IMR-90 (cell line): ENCODE data around the gene ENKUR. TPM values are rescaled to one million over a fixed set of nuclear protein-coding genes. Genes with fewer than 3 reads are reported as not detected.

Experiments
- ATAC-seq: fragments of 200-7000 bp; cut with Tn5 transposase; 2 replicates; pipeline ENCODE4 v1.9.1; 2020; ENCODE audit warnings: low read depth, mild to moderate bottlenecking, moderate library complexity
- BruUV-seq: library from RNA; stranded (reverse); fragments of 400-500 nt; replicated peaks from 2 replicates; lab custom pipeline; 2021; lab: Mats Ljungman, UMichigan
- CTCF ChIA-PET: fragments of 300-600 bp; formaldehyde crosslinking; extraction: SDS; loops from one replicate; lab custom pipeline; 2021; ENCODE audit warnings: antibody characterized with exemption; lab: Yijun Ruan, JAX
- POLR2A ChIA-PET: fragments of 300-600 bp; sonication (Branson Sonifier 250); formaldehyde crosslinking; loops from one replicate; lab custom pipeline; 2022; ENCODE audit warnings: antibody characterized with exemption; ENCODE audit not compliant: unreplicated experiment; lab: Charles Lee
- DNase-seq: peaks from one replicate; pipeline ENCODE4 v3.0.0; 2013
- H2AFZ ChIP-seq: replicated peaks from 2 replicates; pipeline ENCODE3; 2013; ENCODE audit warnings: low read length, mild to moderate bottlenecking; ENCODE audit not compliant: poor library complexity
- H2AK5ac ChIP-seq: 2 replicates; pipeline ENCODE4 v1.6.1; 2013; ENCODE audit warnings: low read depth, low read length, inconsistent platforms
- H2AK9ac ChIP-seq: replicated peaks from 2 replicates; pipeline ENCODE3; 2013; ENCODE audit warnings: mild to moderate bottlenecking, low read depth, low read length, moderate library complexity; ENCODE audit not compliant: poor library complexity
- H2BK120ac ChIP-seq: 2 replicates; pipeline ENCODE4 v1.6.1; 2013; ENCODE audit warnings: low read depth, low read length, inconsistent platforms
- H2BK15ac ChIP-seq: 3 replicates; pipeline ENCODE4 v1.6.1; 2013; ENCODE audit warnings: low read depth, low read length, inconsistent platforms
- H2BK20ac ChIP-seq: 2 replicates; pipeline ENCODE4 v1.6.1; 2013; ENCODE audit warnings: low read depth, mild to moderate bottlenecking, inconsistent platforms, low read length, moderate library complexity
- H2BK5ac ChIP-seq: 2 replicates; pipeline ENCODE4 v1.6.1; 2013; ENCODE audit warnings: mild to moderate bottlenecking, low read depth, low read length, inconsistent platforms; ENCODE audit not compliant: poor library complexity, severe bottlenecking
- H3K14ac ChIP-seq: replicated peaks from 2 replicates; pipeline ENCODE4 v1.6.1; 2013; ENCODE audit warnings: low read depth, low read length, inconsistent platforms
- H3K18ac ChIP-seq: 2 replicates; pipeline ENCODE4 v1.6.1; 2013; ENCODE audit warnings: low read depth, low read length, control low read depth
- H3K23ac ChIP-seq: 2 replicates; pipeline ENCODE4 v1.6.1; 2013; ENCODE audit warnings: low read depth, low read length, inconsistent platforms
- H3K27ac ChIP-seq: 2 replicates; pipeline ENCODE4 v1.5.1; 2013; ENCODE audit warnings: mild to moderate bottlenecking, control low read depth, low read length; ENCODE audit not compliant: insufficient read depth
- H3K27me3 ChIP-seq: 2 replicates; pipeline ENCODE4 v1.6.1; 2013; ENCODE audit warnings: low read length; ENCODE audit not compliant: control insufficient read depth, insufficient read depth
- H3K36me3 ChIP-seq: 2 replicates; pipeline ENCODE4 v1.6.1; 2013; ENCODE audit warnings: low read length, mixed read lengths; ENCODE audit not compliant: control insufficient read depth, insufficient read depth
- H3K4ac ChIP-seq: 2 replicates; pipeline ENCODE4 v1.6.1; 2013; ENCODE audit warnings: low read depth, low read length, inconsistent platforms
- H3K4me1 ChIP-seq: 2 replicates; pipeline ENCODE4 v1.6.1; 2013; ENCODE audit warnings: low read length, mixed read lengths; ENCODE audit not compliant: control insufficient read depth, insufficient read depth
- H3K4me2 ChIP-seq: 2 replicates; pipeline ENCODE4 v1.6.1; 2013; ENCODE audit warnings: low read depth, mild to moderate bottlenecking, control low read depth, low read length, moderate library complexity
- H3K4me3 ChIP-seq: 2 replicates; pipeline ENCODE4 v1.5.1; 2013; ENCODE audit warnings: low read depth, mild to moderate bottlenecking, control low read depth, low read length, moderate library complexity; ENCODE audit not compliant: insufficient read depth
- H3K56ac ChIP-seq: 2 replicates; pipeline ENCODE4 v1.6.1; 2013; ENCODE audit warnings: low read length, inconsistent platforms; ENCODE audit not compliant: insufficient read depth; ENCODE audit errors: extremely low read depth
- H3K79me1 ChIP-seq, 2 experiments: 2 replicates each; pipeline ENCODE4 v1.6.1; 2013; ENCODE audit warnings: low read length in 2 of 2, inconsistent platforms in 1 of 2, low read depth in 1 of 2
- H3K9ac ChIP-seq: 2 replicates; pipeline ENCODE4 v1.6.1; 2013; ENCODE audit warnings: low read depth, low read length, control low read depth
- H3K9me1 ChIP-seq: 2 replicates; pipeline ENCODE4 v1.6.1; 2013; ENCODE audit warnings: low read length, inconsistent platforms; ENCODE audit not compliant: insufficient read depth
- H3K9me3 ChIP-seq: 2 replicates; pipeline ENCODE4 v1.6.1; 2013; ENCODE audit warnings: low read length; ENCODE audit not compliant: control insufficient read depth, insufficient read depth
- H4K20me1 ChIP-seq: 2 replicates; pipeline ENCODE4 v1.6.1; 2013; ENCODE audit warnings: low read length, inconsistent platforms; ENCODE audit not compliant: insufficient read depth
- H4K5ac ChIP-seq: 2 replicates; pipeline ENCODE4 v1.6.1; 2013; ENCODE audit warnings: mild to moderate bottlenecking, low read depth, low read length, control low read depth
- H4K8ac ChIP-seq, 2 experiments: 2 replicates each; pipeline ENCODE4 v1.6.1; 2013; ENCODE audit warnings: low read depth in 2 of 2, low read length in 2 of 2, control low read depth in 1 of 2, inconsistent platforms in 1 of 2
- H4K91ac ChIP-seq: 2 replicates; pipeline ENCODE4 v1.6.1; 2013; ENCODE audit warnings: low read depth, low read length, inconsistent platforms; ENCODE audit not compliant: insufficient read depth
- CTCF ChIP-seq: conservative IDR thresholded peaks from 2 replicates; pipeline ENCODE4 v1.5.1; 2012; ENCODE audit warnings: mild to moderate bottlenecking, low read depth, low read length, improper control_type of control experiment
- ELK1 ChIP-seq: fragments of 150-350 bp; IDR thresholded peaks from 2 replicates; pipeline ENCODE4 v1.6.1; 2016; ENCODE audit warnings: low read depth, mild to moderate bottlenecking, low read length, moderate library complexity, borderline replicate concordance
- NFE2L2 ChIP-seq: fragments of 150-350 bp; IDR thresholded peaks from 2 replicates; pipeline ENCODE4 v1.6.1; 2016; ENCODE audit warnings: low read depth, mild to moderate bottlenecking, low read length
- RCOR1 ChIP-seq: IDR thresholded peaks from 2 replicates; pipeline ENCODE4 v1.6.1; 2012; ENCODE audit warnings: mild to moderate bottlenecking, low read length, improper control_type of control experiment; ENCODE audit not compliant: insufficient replicate concordance
- WGBS, 2 experiments: methylation state at CpG; one replicate each; pipeline versions ENCODE4 v1.1.5 to v1.1.7; 2013; ENCODE audit warnings: missing lambda C conversion rate in 2 of 2; ENCODE audit not compliant: insufficient read length in 1 of 2; ENCODE audit errors: extremely low coverage in 2 of 2; 5-methylcytosine and 5-hydroxymethylcytosine counted together
- dilution Hi-C: fragments of 300-500 bp; cut with HindIII; formaldehyde crosslinking; loops from one replicate; pipeline ENCODE4 v1.14.3; 2018; ENCODE audit warnings: low sequenced_read_pairs; ENCODE audit not compliant: unreplicated experiment
- in situ Hi-C: fragments of 300-500 bp; cut with MboI; formaldehyde crosslinking; loops from 3 replicates; pipeline ENCODE4 v1.14.3; 2019; ENCODE audit warnings: low sequenced_read_pairs, inconsistent platforms, mixed read lengths
- intact Hi-C: fragments of 100-400 bp; cut with micrococcal nuclease; formaldehyde crosslinking; loops from 2 replicates; pipeline ENCODE4 v1.10.0; 2022
- polyA plus RNA-seq, 3 experiments: library from polyadenylated mRNA; depleted of rRNA; stranded (reverse); fragments of >200 nt; gene quantifications; 2 replicates each; pipeline ENCODE4 v1.2.3, GENCODE V29; 2012; ENCODE audit warnings: low replicate concordance in 1 of 3
- total RNA-seq: library from RNA; depleted of rRNA; stranded (reverse); fragments of >200 nt; gene quantifications from 2 replicates; pipeline ENCODE4 v1.2.3, GENCODE V29; 2012

The ENKUR gene
- total and polyA plus RNA-seq, 2 of the 4 experiments (the other 2 are of a cell fraction) = not detected

GRCh38 chr10:25029519-25029918, 13.6 kb upstream of the ENKUR start:
- Histone ChIP-seq H2AK9ac (no peak overlapping the region), H3K14ac (no peak overlapping the region), H3K9me3 (no peaks in the 10 kb centered on the region), H2BK15ac (no peak overlapping the region), H3K27ac (no peak overlapping the region), H3K23ac (no peak overlapping the region), H3K4me2 (no peak overlapping the region), H3K9ac (no peak overlapping the region), H4K91ac (no peak overlapping the region), H2AFZ (no peak overlapping the region), H3K79me1 (no peaks in the 10 kb centered on the region), H3K4ac (no peak overlapping the region), H4K20me1 (no peaks in the 10 kb centered on the region), H2BK5ac (no peak overlapping the region), H4K5ac (no peak overlapping the region), H2AK5ac (no peak overlapping the region), H2BK20ac (no peak overlapping the region), H3K27me3 (no peaks in the 10 kb centered on the region), H3K4me1 (no peaks in the 10 kb centered on the region), H3K36me3 (no peaks in the 10 kb centered on the region), H3K9me1 (no peaks in the 10 kb centered on the region), H4K8ac (no peak overlapping the region), H2BK120ac (no peak overlapping the region), H3K56ac (no peak overlapping the region), H3K18ac (no peak overlapping the region), H3K4me3 (no peak overlapping the region)
- POLR2A ChIA-PET = no interaction called here
- intact Hi-C loops (no loop called here), in situ Hi-C loops (no loop called here), dilution Hi-C loops (no loop called here)
- DNase-seq = no peak
- TF ChIP-seq NFE2L2 = no peak
- TF ChIP-seq CTCF = no peak
- no peak for TF ChIP-seq RCOR1
- TF ChIP-seq ELK1 = no peak
- no TSS peak for BruUV-seq
- WGBS, 2 experiments = no CpG with 5 or more reads among the region's 2 CpGs
- no peak for ATAC-seq
- CTCF ChIA-PET = no interaction called here
